ENCODE data around the gene KITLG. TPM values are rescaled to one million over a fixed set of nuclear protein-coding genes. Genes with fewer than 3 reads are reported as not detected.

The KITLG gene
- total RNA-seq, 1 donor from 2014 or later = 13.2 TPM

GRCh38 chr12:88520436-88520820, 59.8 kb downstream of the KITLG start:
- Histone ChIP-seq H3K36me3 (no peaks in the 10 kb centered on the region), H3K27me3 (no peaks in the 10 kb centered on the region), H3K9me3 (no peaks in the 10 kb centered on the region), H3K4me3 (no peak overlapping the region), H3K4me1 (peaks cover 2 to 12% of the 10 kb centered on the region in 2 donors), H3K27ac (peak overlapping the region in 1 of 2 donors; percentile 4)
- intact Hi-C loops (cut with DNase I) = no loop called here
- no peak for TF ChIP-seq CTCF (IDR thresholded peaks at IDR 0.05)
- no peak for DNase-seq (ENCODE audit: low spot score in 2 of 2)

GRCh38 chr12:88519802-88520435, 60.4 kb downstream of the KITLG start:
- peaks cover 2 to 12% of the 10 kb centered on the region in 2 donors for H3K4me1 ChIP-seq
- intact Hi-C loops (cut with DNase I) = no loop called here
- peak overlapping the region; percentile 4 to 31 for H3K27ac ChIP-seq

GRCh38 chr12:88518863-88519403, 61.3 kb downstream of the KITLG start:
- Histone ChIP-seq H3K27me3 (no peaks in the 10 kb centered on the region), H3K4me3 (no peak overlapping the region), H3K9me3 (no peaks in the 10 kb centered on the region), H3K27ac (peak overlapping the region; percentile 31 to 32), H3K4me1 (peaks cover 2 to 12% of the 10 kb centered on the region in 2 donors), H3K36me3 (no peaks in the 10 kb centered on the region)
- intact Hi-C loops (cut with DNase I) = no loop called here
- TF ChIP-seq CTCF (IDR thresholded peaks at IDR 0.05) = no peak
- DNase-seq (ENCODE audit: low spot score in 2 of 2) = no peak

More at GRCh38 chr12:88519802-88520435, 60.4 kb downstream of the KITLG start:
- H3K36me3 ChIP-seq = no peaks in the 10 kb centered on the region
- H3K27me3 ChIP-seq = no peaks in the 10 kb centered on the region
- DNase-seq (ENCODE audit: low spot score in 2 of 2) = no peak
- TF ChIP-seq CTCF (IDR thresholded peaks at IDR 0.05) = no peak
- H3K4me3 ChIP-seq = no peak overlapping the region
- H3K9me3 ChIP-seq = no peaks in the 10 kb centered on the region

GRCh38 chr12:88516811-88517210, 63.5 kb downstream of the KITLG start:
- intact Hi-C loops (cut with DNase I) = no loop called here
- DNase-seq (ENCODE audit: low spot score in 2 of 2) = no peak
- H3K9me3 ChIP-seq = no peaks in the 10 kb centered on the region
- H3K27me3 ChIP-seq = no peaks in the 10 kb centered on the region
- no peak overlapping the region for H3K27ac ChIP-seq
- peaks cover 2 to 12% of the 10 kb centered on the region in 2 donors for H3K4me1 ChIP-seq
- H3K4me3 ChIP-seq = no peak overlapping the region
- no peaks in the 10 kb centered on the region for H3K36me3 ChIP-seq
- TF ChIP-seq CTCF (IDR thresholded peaks at IDR 0.05) = no peak

- DNase-seq (ENCODE audit: low spot score in 2 of 2) = no peak
- no peak overlapping the region for H3K27ac ChIP-seq
- no peaks in the 10 kb centered on the region for H3K9me3 ChIP-seq
- TF ChIP-seq CTCF (IDR thresholded peaks at IDR 0.05) = no peak
- no peak overlapping the region for H3K4me3 ChIP-seq
- H3K27me3 ChIP-seq = no peaks in the 10 kb centered on the region
- intact Hi-C loops (cut with DNase I) = no loop called here
- H3K4me1 ChIP-seq = no peaks in the 10 kb centered on the region
- no peaks in the 10 kb centered on the region for H3K36me3 ChIP-seq
Observed at GRCh38 chr12:88510843-88511242, 69.4 kb downstream of the KITLG start.

All from ascending aorta (tissue), 2 donors.